ENCODE data around the gene DISC1. TPM values are rescaled to one million over a fixed set of nuclear protein-coding genes. Genes with fewer than 3 reads are reported as not detected.

The DISC1 gene
- polyA plus RNA-seq, 3 donors: 5.5 to 14.7 (median 5.8) TPM

- intact Hi-C loops (cut with micrococcal nuclease): no loop called here
- no peaks in the 10 kb centered on the region for H4K20me1 ChIP-seq (ENCODE audit: insufficient read depth, low read length)
- no peak overlapping the region for H3K4me2 ChIP-seq (replicated peaks; ENCODE audit: extremely low read depth, low read length, poor library complexity, severe bottlenecking)
- no peaks in the 10 kb centered on the region for H3K9me3 ChIP-seq (replicated peaks in 1 of 2; ENCODE audit: control insufficient read depth in 1 of 2, insufficient read depth in 1 of 2, low read length in 2 of 2)
- no peak overlapping the region for H3K4me3 ChIP-seq (replicated peaks in 1 of 3; ENCODE audit: low read depth in 2 of 3, low read length in 3 of 3)
- no peaks in the 10 kb centered on the region for H3K27me3 ChIP-seq (ENCODE audit: control insufficient read depth in 2 of 2, insufficient read depth in 2 of 2, low read length in 2 of 2)
- TF ChIP-seq, protein P1, sequence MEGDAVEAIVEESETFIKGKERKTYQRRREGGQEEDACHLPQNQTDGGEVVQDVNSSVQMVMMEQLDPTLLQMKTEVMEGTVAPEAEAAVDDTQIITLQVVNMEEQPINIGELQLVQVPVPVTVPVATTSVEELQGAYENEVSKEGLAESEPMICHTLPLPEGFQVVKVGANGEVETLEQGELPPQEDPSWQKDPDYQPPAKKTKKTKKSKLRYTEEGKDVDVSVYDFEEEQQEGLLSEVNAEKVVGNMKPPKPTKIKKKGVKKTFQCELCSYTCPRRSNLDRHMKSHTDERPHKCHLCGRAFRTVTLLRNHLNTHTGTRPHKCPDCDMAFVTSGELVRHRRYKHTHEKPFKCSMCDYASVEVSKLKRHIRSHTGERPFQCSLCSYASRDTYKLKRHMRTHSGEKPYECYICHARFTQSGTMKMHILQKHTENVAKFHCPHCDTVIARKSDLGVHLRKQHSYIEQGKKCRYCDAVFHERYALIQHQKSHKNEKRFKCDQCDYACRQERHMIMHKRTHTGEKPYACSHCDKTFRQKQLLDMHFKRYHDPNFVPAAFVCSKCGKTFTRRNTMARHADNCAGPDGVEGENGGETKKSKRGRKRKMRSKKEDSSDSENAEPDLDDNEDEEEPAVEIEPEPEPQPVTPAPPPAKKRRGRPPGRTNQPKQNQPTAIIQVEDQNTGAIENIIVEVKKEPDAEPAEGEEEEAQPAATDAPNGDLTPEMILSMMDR (IDR thresholded peaks at IDR 0.05): no peak
- Mint-ChIP-seq H3K9me3 (peaks cover 0 to 2% (median 0%) of the 10 kb centered on the region in 7 donors), H3K4me1 (no peaks in the 10 kb centered on the region), H3K36me3 (peaks cover 17 to 19% of the 10 kb centered on the region in 2 donors), H3K27me3 (ENCODE audit: low read depth in 3 of 3) (peaks cover 0 to 2% (median 0%) of the 10 kb centered on the region in 3 donors), H3K4me3 (no peak overlapping the region), H3K27ac (no peak overlapping the region)
- H3K27ac ChIP-seq (ENCODE audit: low read depth in 1 of 2, low read length in 2 of 2): no peak overlapping the region
- no peak overlapping the region for H3K9ac ChIP-seq (ENCODE audit: insufficient read depth, low read length, poor library complexity, severe bottlenecking)
- no peak overlapping the region for H2AFZ ChIP-seq (ENCODE audit: insufficient read depth, low read depth, low read length, poor library complexity, severe bottlenecking)
- no peak for DNase-seq
- no CpG with 5 or more reads among the region's 1 CpG for WGBS (ENCODE audit: insufficient coverage)
- H3K36me3 ChIP-seq (replicated peaks in 1 of 2; ENCODE audit: control insufficient read depth in 1 of 2, insufficient read depth in 2 of 2, low read length in 2 of 2): peaks cover 14 to 21% of the 10 kb centered on the region in 2 donors
- no peaks in the 10 kb centered on the region for H3K4me1 ChIP-seq (ENCODE audit: control insufficient read depth in 1 of 2, insufficient read depth in 2 of 2, low read length in 2 of 2)
- H3K79me2 ChIP-seq (ENCODE audit: insufficient read depth, low read length): no peaks in the 10 kb centered on the region
Measured at GRCh38 chr1:232005300-232005699, 378.7 kb downstream of the DISC1 start.

GRCh38 chr1:232009741-232010140 lies 383.2 kb downstream of the DISC1 start:
- H3K27ac Mint-ChIP-seq: peak overlapping the region in 2 of 7 donors; percentile 52 to 69

More at GRCh38 chr1:232009741-232010140, 383.2 kb downstream of the DISC1 start:
- TF ChIP-seq, protein P1 (IDR thresholded peaks at IDR 0.05): no peak
- no peak for DNase-seq
- Histone ChIP-seq H3K36me3 (replicated peaks in 1 of 2; ENCODE audit: control insufficient read depth in 1 of 2, insufficient read depth in 2 of 2, low read length in 2 of 2) (peaks cover 18 to 59% of the 10 kb centered on the region in 2 donors), H3K27me3 (ENCODE audit: control insufficient read depth in 2 of 2, insufficient read depth in 2 of 2, low read length in 2 of 2) (no peaks in the 10 kb centered on the region), H2AFZ (ENCODE audit: insufficient read depth, low read depth, low read length, poor library complexity, severe bottlenecking) (no peak overlapping the region), H3K9me3 (replicated peaks in 1 of 2; ENCODE audit: control insufficient read depth in 1 of 2, insufficient read depth in 1 of 2, low read length in 2 of 2) (no peaks in the 10 kb centered on the region), H3K9ac (ENCODE audit: insufficient read depth, low read length, poor library complexity, severe bottlenecking) (no peak overlapping the region), H3K27ac (ENCODE audit: low read depth in 1 of 2, low read length in 2 of 2) (peak overlapping the region in 1 of 2 donors; percentile 24), H4K20me1 (ENCODE audit: insufficient read depth, low read length) (peaks cover 6% of the 10 kb centered on the region), H3K4me1 (ENCODE audit: control insufficient read depth in 1 of 2, insufficient read depth in 2 of 2, low read length in 2 of 2) (peaks cover 9% of the 10 kb centered on the region in 2 donors), H3K4me3 (replicated peaks in 1 of 3; ENCODE audit: low read depth in 2 of 3, low read length in 3 of 3) (no peak overlapping the region), H3K4me2 (replicated peaks; ENCODE audit: extremely low read depth, low read length, poor library complexity, severe bottlenecking) (no peak overlapping the region), H3K79me2 (ENCODE audit: insufficient read depth, low read length) (no peaks in the 10 kb centered on the region)
- H3K36me3 Mint-ChIP-seq: peaks cover 41 to 48% of the 10 kb centered on the region in 2 donors
- WGBS (ENCODE audit: insufficient coverage): 80% methylated on average over 1 of the region's 1 CpG
- intact Hi-C loops (cut with micrococcal nuclease): no loop called here
- H3K4me3 Mint-ChIP-seq: no peak overlapping the region
- peaks cover 0 to 2% (median 0%) of the 10 kb centered on the region in 7 donors for H3K9me3 Mint-ChIP-seq
- H3K4me1 Mint-ChIP-seq: peaks cover 10% of the 10 kb centered on the region
- peaks cover 0 to 2% (median 0%) of the 10 kb centered on the region in 3 donors for H3K27me3 Mint-ChIP-seq (ENCODE audit: low read depth in 3 of 3)

Measured in CD14-positive monocyte (primary cell).